B cell (primary cell): ENCODE measurements around the gene KCNS3. TPM values are rescaled to one million over a fixed set of nuclear protein-coding genes. Genes with fewer than 3 reads are reported as not detected.

ENCODE experiments used
- ATAC-seq: fragments of 200-7000 bp; cut with Tn5 transposase; one replicate; pipeline ENCODE4 v1.10.0; 2021; ENCODE audit warnings: low read depth, mild to moderate bottlenecking, moderate number of reproducible peaks, moderate library complexity
- CTCF ChIA-PET: fragments of 350-600 bp; sonication (Branson Sonifier 250); formaldehyde crosslinking; loops from one replicate; lab custom pipeline; 2021; ENCODE audit warnings: antibody characterized with exemption, inconsistent platforms; lab: Charles Lee
- POLR2A ChIA-PET: fragments of 350-600 bp; sonication (Branson Sonifier 250); formaldehyde crosslinking; loops from one replicate; lab custom pipeline; 2021; ENCODE audit warnings: antibody characterized with exemption; lab: Charles Lee
- DNase-seq: peaks from one replicate; pipeline ENCODE4 v3.0.0; 2013
- H2AFZ ChIP-seq: 2 replicates; pipeline ENCODE4 v1.6.1; 2012; ENCODE audit warnings: mild to moderate bottlenecking, low read depth, low read length; ENCODE audit not compliant: insufficient read depth, poor library complexity, severe bottlenecking
- H3K27ac ChIP-seq, 2 donors: 1 replicate in 1 of 2; 2 replicates in 1 of 2; pipeline ENCODE4 v1.5.1; 2012 to 2013; ENCODE audit warnings: low read length in 2 of 2, mild to moderate bottlenecking in 2 of 2, moderate library complexity in 1 of 2
- H3K27me3 ChIP-seq, 4 experiments: fragments of 200-600 bp in 1 of 4; sonication (generic) in 1 of 4; replicated peaks in 1 of 4; 1 replicate in 2 of 4; 2 replicates in 2 of 4; pipeline versions ENCODE4 v1.6.1 to v1.7.0; 2013 to 2016; ENCODE audit warnings: low read length in 3 of 4, mild to moderate bottlenecking in 2 of 4, mixed read lengths in 1 of 4, moderate library complexity in 1 of 4; ENCODE audit not compliant: insufficient read depth in 4 of 4, control insufficient read depth in 3 of 4; ENCODE audit errors: control extremely low read depth in 1 of 4
- H3K36me3 ChIP-seq, 2 experiments: replicated peaks in 1 of 2; 1 replicate in 1 of 2; 2 replicates in 1 of 2; pipeline versions ENCODE4 v1.6.1 to v1.7.1; 2013; ENCODE audit warnings: low read length in 1 of 2; ENCODE audit not compliant: insufficient read depth in 2 of 2, control insufficient read depth in 1 of 2; ENCODE audit errors: control extremely low read depth in 1 of 2, extremely low read depth in 1 of 2
- H3K4me1 ChIP-seq, 2 donors: fragments of 200-600 bp in 1 of 2; sonication (generic) in 1 of 2; 1 replicate in 1 of 2; 2 replicates in 1 of 2; pipeline versions ENCODE4 v1.5.1 to v1.6.1; 2013 to 2017; ENCODE audit warnings: low read length in 2 of 2; ENCODE audit not compliant: control insufficient read depth in 2 of 2, insufficient read depth in 2 of 2
- H3K4me2 ChIP-seq: replicated peaks from 2 replicates; pipeline ENCODE3; 2012; ENCODE audit warnings: mild to moderate bottlenecking, low read depth, low read length; ENCODE audit not compliant: poor library complexity, severe bottlenecking
- H3K4me3 ChIP-seq, 5 experiments: fragments of 200-600 bp in 1 of 5; sonication (generic) in 1 of 5; 1 replicate in 3 of 5; 2 replicates in 2 of 5; pipeline versions ENCODE4 v1.5.1 to v1.7.0; 2011 to 2016; ENCODE audit warnings: low read length in 4 of 5, mild to moderate bottlenecking in 4 of 5, low read depth in 2 of 5, control low read depth in 1 of 5, moderate library complexity in 1 of 5; ENCODE audit not compliant: insufficient read depth in 1 of 5; ENCODE audit errors: control extremely low read depth in 1 of 5, extremely low read depth in 1 of 5
- H3K79me2 ChIP-seq: fragments of 200-600 bp; sonication (generic); one replicate; pipeline ENCODE4 v1.6.0; 2016; ENCODE audit warnings: low read length; ENCODE audit not compliant: control insufficient read depth, insufficient read depth
- H3K9ac ChIP-seq: fragments of 200-600 bp; sonication (generic); 2 replicates; pipeline ENCODE4 v1.6.1; 2017; ENCODE audit warnings: mild to moderate bottlenecking, low read length, moderate library complexity
- H3K9me3 ChIP-seq, 3 donors: one replicate each; pipeline versions ENCODE4 v1.6.1 to v1.7.1; 2013; ENCODE audit warnings: low read length in 2 of 3; ENCODE audit not compliant: control insufficient read depth in 2 of 3, insufficient read depth in 1 of 3; ENCODE audit errors: control extremely low read depth in 1 of 3
- H4K20me1 ChIP-seq: 2 replicates; pipeline ENCODE4 v1.6.0; 2012; ENCODE audit warnings: mild to moderate bottlenecking, low read length; ENCODE audit not compliant: insufficient read depth, control insufficient read depth, poor library complexity, severe bottlenecking
- H3K27ac Mint-ChIP-seq: one replicate; pipeline ENCODE4 v1.8.0; 2021; ENCODE audit warnings: mixed read lengths
- H3K27me3 Mint-ChIP-seq: one replicate; pipeline ENCODE4 v1.8.0; 2021; ENCODE audit warnings: mixed read lengths
- H3K4me1 Mint-ChIP-seq: one replicate; pipeline ENCODE4 v1.8.0; 2021; ENCODE audit warnings: mixed read lengths
- H3K4me3 Mint-ChIP-seq: one replicate; pipeline ENCODE4 v1.8.0; 2021; ENCODE audit warnings: mixed read lengths
- H3K9me3 Mint-ChIP-seq: one replicate; pipeline ENCODE4 v1.8.0; 2022; ENCODE audit warnings: mixed read lengths; ENCODE audit not compliant: insufficient read depth
- EZH2 ChIP-seq: IDR thresholded peaks from 2 replicates; pipeline ENCODE4 v1.6.1; 2012; ENCODE audit warnings: borderline replicate concordance, low read depth, mild to moderate bottlenecking, moderate library complexity, low read length; ENCODE audit not compliant: insufficient read depth, poor library complexity, severe bottlenecking
- WGBS: methylation state at CpG from one replicate; pipeline ENCODE4 v1.1.5; 2013; ENCODE audit warnings: missing lambda C conversion rate; ENCODE audit not compliant: insufficient coverage; 5-methylcytosine and 5-hydroxymethylcytosine counted together
- intact Hi-C: fragments of 100-400 bp; cut with micrococcal nuclease; formaldehyde crosslinking; loops from one replicate; pipeline ENCODE4 v1.10.0; 2022
- polyA plus RNA-seq: library from polyadenylated mRNA; depleted of rRNA; stranded (reverse); fragments of >200 nt; gene quantifications from 2 replicates; pipeline ENCODE4 v1.2.3, GENCODE V29; 2012
- total RNA-seq, 2 donors: library from RNA; stranded (reverse); fragments of 120-200 nt in 1 of 2; gene quantifications; 1 replicate in 1 of 2; 2 replicates in 1 of 2; pipeline versions ENCODE4 v1.2.3 to v1.2.4, GENCODE V29; 2013 to 2022
- TF ChIP-seq, protein P1 (sequence below): fragments of 200-600 bp; IDR thresholded peaks from one replicate; pipeline ENCODE4 v1.8.0; 2022; ENCODE audit warnings: antibody characterized with exemption, mild to moderate bottlenecking

Gene KCNS3
- total and polyA plus RNA-seq, 2 donors (not counting 1 experiment from before 2014, with no cell fraction given): 0.10 to 0.76 TPM

DNA sequence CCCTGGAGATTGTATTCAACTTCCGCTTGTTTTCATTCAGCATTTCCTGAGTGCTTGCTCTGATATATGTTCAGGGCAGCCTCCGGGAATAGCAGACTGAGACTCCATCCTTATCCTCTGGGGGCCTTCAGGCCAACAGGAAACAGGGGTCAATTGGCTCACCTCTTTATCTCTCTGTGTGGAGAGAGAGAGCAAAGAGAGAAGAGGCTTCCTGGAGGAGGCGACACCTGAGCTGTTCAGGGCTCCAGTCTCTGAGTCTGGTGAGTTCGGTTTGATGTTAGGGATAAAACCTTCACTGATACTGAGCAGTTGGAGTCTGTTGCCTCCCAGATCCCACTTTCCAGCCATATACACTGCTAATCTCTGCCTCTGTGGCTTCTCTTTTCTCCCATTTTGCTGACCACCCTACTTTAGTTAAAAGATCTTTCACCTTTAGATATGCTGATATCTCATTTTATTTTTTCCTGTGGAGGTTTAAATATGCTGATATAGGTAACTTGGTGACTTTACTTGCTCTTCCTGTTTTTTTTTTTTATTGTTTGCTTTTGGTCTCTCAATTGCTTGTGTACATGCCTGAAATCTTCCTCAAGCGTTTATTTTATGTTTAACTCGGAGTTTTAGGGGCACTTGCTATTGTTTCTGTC, 56.9 kb downstream of the KCNS3 start:
- CTCF ChIA-PET: interaction anchor here (0.6 kb wide), 1 partner anchor 184 kb away, joined by 3 read pairs; no protein-coding TSS in a partner anchor
- H3K4me3 Mint-ChIP-seq: no peak overlapping the region

DNA sequence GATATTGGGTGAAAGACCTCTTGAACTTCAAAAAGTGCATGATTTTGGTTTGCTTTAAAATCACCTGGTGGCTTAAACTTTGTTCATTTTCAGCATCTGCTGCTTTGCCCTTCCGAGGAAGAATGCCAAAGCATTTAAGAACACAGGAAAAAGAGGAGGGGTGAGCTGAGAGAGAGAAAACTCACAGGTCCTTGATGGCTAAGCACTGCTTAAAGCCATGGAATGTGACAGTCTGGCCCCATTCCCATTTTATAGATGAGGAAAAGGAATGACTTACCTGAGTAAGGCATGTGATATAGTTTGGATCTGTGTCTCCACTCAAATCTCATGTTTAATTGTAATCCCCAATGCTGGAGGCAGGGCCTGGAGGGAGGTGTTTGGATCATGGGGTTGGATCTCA, 58.1 kb downstream of the KCNS3 start:
- Histone ChIP-seq H3K27ac (no peak overlapping the region), H2AFZ (no peak overlapping the region), H4K20me1 (no peaks in the 10 kb centered on the region), H3K4me2 (no peak overlapping the region), H3K27me3 (peaks cover 0 to 5% (median 0%) of the 10 kb centered on the region in 4 experiments), H3K4me1 (no peaks in the 10 kb centered on the region), H3K36me3 (no peaks in the 10 kb centered on the region), H3K9me3 (peaks cover 0 to 6% (median 3%) of the 10 kb centered on the region in 3 donors), H3K9ac (no peak overlapping the region), H3K4me3 (no peak overlapping the region), H3K79me2 (no peaks in the 10 kb centered on the region)
- ChIA-PET POLR2A (no interaction called here), CTCF (no interaction called here)
- peaks cover 18% of the 10 kb centered on the region for H3K27me3 Mint-ChIP-seq
- DNase-seq (no peak), ATAC-seq (no peak)
- H3K9me3 Mint-ChIP-seq: no peaks in the 10 kb centered on the region
- 100% methylated on average over 1 of the region's 1 CpG for WGBS
- H3K4me3 Mint-ChIP-seq: no peak overlapping the region
- TF ChIP-seq EZH2: no peak
- TF ChIP-seq, protein P1, sequence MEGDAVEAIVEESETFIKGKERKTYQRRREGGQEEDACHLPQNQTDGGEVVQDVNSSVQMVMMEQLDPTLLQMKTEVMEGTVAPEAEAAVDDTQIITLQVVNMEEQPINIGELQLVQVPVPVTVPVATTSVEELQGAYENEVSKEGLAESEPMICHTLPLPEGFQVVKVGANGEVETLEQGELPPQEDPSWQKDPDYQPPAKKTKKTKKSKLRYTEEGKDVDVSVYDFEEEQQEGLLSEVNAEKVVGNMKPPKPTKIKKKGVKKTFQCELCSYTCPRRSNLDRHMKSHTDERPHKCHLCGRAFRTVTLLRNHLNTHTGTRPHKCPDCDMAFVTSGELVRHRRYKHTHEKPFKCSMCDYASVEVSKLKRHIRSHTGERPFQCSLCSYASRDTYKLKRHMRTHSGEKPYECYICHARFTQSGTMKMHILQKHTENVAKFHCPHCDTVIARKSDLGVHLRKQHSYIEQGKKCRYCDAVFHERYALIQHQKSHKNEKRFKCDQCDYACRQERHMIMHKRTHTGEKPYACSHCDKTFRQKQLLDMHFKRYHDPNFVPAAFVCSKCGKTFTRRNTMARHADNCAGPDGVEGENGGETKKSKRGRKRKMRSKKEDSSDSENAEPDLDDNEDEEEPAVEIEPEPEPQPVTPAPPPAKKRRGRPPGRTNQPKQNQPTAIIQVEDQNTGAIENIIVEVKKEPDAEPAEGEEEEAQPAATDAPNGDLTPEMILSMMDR: no peak
- intact Hi-C loops: no loop called here
- no peak overlapping the region for H3K27ac Mint-ChIP-seq
- no peaks in the 10 kb centered on the region for H3K4me1 Mint-ChIP-seq

More for the DNA sequence above, 56.9 kb downstream of the KCNS3 start:
- Histone ChIP-seq H2AFZ (no peak overlapping the region), H3K27ac (no peak overlapping the region), H4K20me1 (no peaks in the 10 kb centered on the region), H3K4me2 (no peak overlapping the region), H3K4me1 (no peaks in the 10 kb centered on the region), H3K36me3 (no peaks in the 10 kb centered on the region), H3K27me3 (peaks cover 0 to 5% (median 0%) of the 10 kb centered on the region in 4 experiments), H3K9me3 (peaks cover 0 to 6% (median 3%) of the 10 kb centered on the region in 3 donors), H3K4me3 (no peak overlapping the region), H3K9ac (no peak overlapping the region), H3K79me2 (no peaks in the 10 kb centered on the region)
- Mint-ChIP-seq H3K27ac (no peak overlapping the region), H3K9me3 (no peaks in the 10 kb centered on the region), H3K27me3 (peaks cover 21% of the 10 kb centered on the region), H3K4me1 (no peaks in the 10 kb centered on the region)
- intact Hi-C loops: no loop called here
- DNase-seq (no peak), ATAC-seq (no peak)
- POLR2A ChIA-PET: no interaction called here
- WGBS: 72% methylated on average over 3 of the region's 6 CpGs
- no peak for TF ChIP-seq EZH2
- TF ChIP-seq, protein P1: no peak
